Middle frontal gyrus (tissue), 1 donor: ENCODE results near the gene RNGTT.

ENCODE experiments used
- DNase-seq: peaks from one replicate; pipeline ENCODE4 v3.0.0-alpha.2; 2015; ENCODE audit warnings: low spot score; ENCODE audit errors: extremely low spot score

The RNGTT gene

GRCh38 chr6:88563277-88563625, 400.2 kb downstream of the RNGTT start:
- no peak for DNase-seq

- no peak for DNase-seq
These were observed 400.8 kb downstream of the RNGTT start for GRCh38 chr6:88562353-88563276.

- DNase-seq, result no peak
These were observed 401.5 kb downstream of the RNGTT start for GRCh38 chr6:88561954-88562315.

- DNase-seq, result no peak
These were observed 402.1 kb downstream of the RNGTT start for GRCh38 chr6:88561034-88561953.
